A549 treated with dexamethasone at 1 μM for 4 hours (cell line): ENCODE results near the gene SPACA4. TPM values are rescaled to one million over a fixed set of nuclear protein-coding genes. Genes with fewer than 3 reads are reported as not detected.

ENCODE experiments used
- total RNA-seq: library from RNA; stranded (reverse); fragments of 200-300 nt; extraction: Qiagen RNA extraction; gene quantifications from 5 replicates; pipeline ENCODE4 v1.2.3, GENCODE V29; 2022

SPACA4 gene
- 0.08 to 0.11 TPM in 2 of 5 replicates, not detected in the others for total RNA-seq

GRCh38 chr19:48606463-48607358 lies at the start of gene SPACA4:
Gene SPACA4 (plus strand): TSS chr19:48606742. CDS start chr19:48606979, 237 bp downstream.

GRCh38 chr19:48614436-48615230 lies 8.1 kb downstream of the SPACA4 start, which contains the start of gene FAM83E:
Gene FAM83E (minus strand): TSS chr19:48615076. CDS start chr19:48613372, 1,704 bp downstream.

GRCh38 chr19:48618916-48619691 lies 12.6 kb downstream of the SPACA4 start, which contains the start of the genes RPL18 and SPHK2:
Gene RPL18 (minus strand): TSS chr19:48619178. CDS start chr19:48619143, 35 bp downstream.
Gene SPHK2 (plus strand): TSS chr19:48619506. CDS start chr19:48620515, 1,009 bp downstream.

GRCh38 chr19:48636859-48637448 lies 30.4 kb downstream of the SPACA4 start, which contains the start of gene DBP:
Gene DBP (minus strand): TSS chr19:48637379. CDS start chr19:48636994, 385 bp downstream.

GRCh38 chr19:48646001-48646721 lies 39.6 kb downstream of the SPACA4 start, which contains the start of gene CA11:
Gene CA11 (minus strand): TSS chr19:48646187. CDS start chr19:48645632, 555 bp downstream.

Other genes starting within 250 kb of the SPACA4 start
- 3.6 to 4.8 TPM (median 4.8 TPM) in 5 replicates for gene TMEM143, start 242.8 kb upstream of the SPACA4 start, total RNA-seq
- 2.3 to 3.7 TPM (median 2.8 TPM) in 5 replicates for gene SYNGR4, start 242.4 kb upstream of the SPACA4 start, total RNA-seq
- gene KDELR1, start 215.2 kb upstream of the SPACA4 start, total RNA-seq = 328 to 488 TPM (median 483 TPM) in 5 replicates
- 5.0 to 9.7 TPM (median 8.6 TPM) in 5 replicates for gene GRIN2D, start 213.1 kb upstream of the SPACA4 start, total RNA-seq
- 93.6 to 132 TPM (median 119 TPM) in 5 replicates for gene GRWD1, start 160.8 kb upstream of the SPACA4 start, total RNA-seq
- 1.1 to 2.1 TPM (median 1.2 TPM) in 5 replicates for gene KCNJ14, start 151.2 kb upstream of the SPACA4 start, total RNA-seq
- gene CYTH2, start 137.4 kb upstream of the SPACA4 start, total RNA-seq = 54.6 to 66.8 TPM (median 60.9 TPM) in 5 replicates
- 2.2 to 5.3 TPM (median 4.8 TPM) in 5 replicates for gene LMTK3, start 94.9 kb upstream of the SPACA4 start, total RNA-seq
- gene SULT2B1, start 54.6 kb upstream of the SPACA4 start, total RNA-seq = 11.9 to 18.4 TPM (median 17.2 TPM) in 5 replicates
- 0.12 to 0.40 TPM (median 0.18 TPM) in 5 replicates for gene FAM83E, start 8.3 kb downstream of the SPACA4 start, total RNA-seq
- 2,904 to 3,740 TPM (median 3,069 TPM) in 5 replicates for gene RPL18, start 12.4 kb downstream of the SPACA4 start, total RNA-seq
- 10.1 to 17.1 TPM (median 15.9 TPM) in 5 replicates for gene SPHK2, start 12.8 kb downstream of the SPACA4 start, total RNA-seq
- gene DBP, start 30.6 kb downstream of the SPACA4 start, total RNA-seq = 1.5 to 2.7 TPM (median 1.7 TPM) in 5 replicates
- 7.6 to 13.1 TPM (median 9.9 TPM) in 5 replicates for gene CA11, start 39.4 kb downstream of the SPACA4 start, total RNA-seq
- gene NTN5, start 66.3 kb downstream of the SPACA4 start, total RNA-seq = 0.07 to 0.29 TPM (median 0.19 TPM) in 5 replicates
- gene FUT2, start 89.2 kb downstream of the SPACA4 start, total RNA-seq = not detected in 5 replicates
- gene MAMSTR, start 113.0 kb downstream of the SPACA4 start, total RNA-seq = 0.30 to 0.66 TPM (median 0.33 TPM) in 5 replicates
- gene RASIP1, start 133.9 kb downstream of the SPACA4 start, total RNA-seq = 0.29 to 0.98 TPM (median 0.54 TPM) in 5 replicates
- not detected in 5 replicates for gene IZUMO1, start 140.2 kb downstream of the SPACA4 start, total RNA-seq
- gene FUT1, start 145.9 kb downstream of the SPACA4 start, total RNA-seq = 0.07 to 0.11 TPM (median 0.08 TPM) in 5 replicates
- gene FGF21, start 148.8 kb downstream of the SPACA4 start, total RNA-seq = not detected in 5 replicates
- 48.8 to 56.6 TPM (median 56.3 TPM) in 5 replicates for gene BCAT2, start 204.3 kb downstream of the SPACA4 start, total RNA-seq
- 12.1 to 15.5 TPM (median 13.1 TPM) in 5 replicates for gene HSD17B14, start 229.7 kb downstream of the SPACA4 start, total RNA-seq